ENCODE data around the gene CCN5. TPM values are rescaled to one million over a fixed set of nuclear protein-coding genes. Genes with fewer than 3 reads are reported as not detected.
A peak's percentile ranks its signal among the peaks of the same experiment; 100 is the strongest.

CCN5 gene
- polyA plus RNA-seq, 2 donors, result 24.5 to 48.2 TPM

- no peaks in the 10 kb centered on the region for H3K27me3 ChIP-seq (ENCODE audit: control insufficient read depth in 1 of 2, insufficient read depth in 2 of 2, low read length in 2 of 2)
- WGBS, 2 donors, result 41 to 52% methylated on average over 10 of the region's 10 CpGs
- H3K4me3 ChIP-seq (ENCODE audit: low read depth in 1 of 2, low read length in 2 of 2), result no peak overlapping the region
- H3K9me3 ChIP-seq (ENCODE audit: control insufficient read depth in 2 of 2, insufficient read depth in 1 of 2, low read depth in 1 of 2, low read length in 1 of 2), result no peaks in the 10 kb centered on the region
- H3K4me1 ChIP-seq (ENCODE audit: control insufficient read depth in 2 of 2, insufficient read depth in 2 of 2, low read length in 1 of 2), result no peaks in the 10 kb centered on the region
- H3K27ac ChIP-seq (ENCODE audit: low read depth in 2 of 2, low read length in 1 of 2), result no peak overlapping the region
- no peaks in the 10 kb centered on the region for H3K36me3 ChIP-seq (ENCODE audit: control insufficient read depth in 2 of 2, insufficient read depth in 2 of 2, low read length in 1 of 2)
These were observed 31.7 kb upstream of the CCN5 start for GRCh38 chr20:44683263-44684046.

- no peak overlapping the region for H3K4me3 ChIP-seq (ENCODE audit: low read depth in 1 of 2, low read length in 2 of 2)
- 76 to 78% methylated on average over 6 of the region's 6 CpGs for WGBS, 2 donors
- H3K4me1 ChIP-seq (ENCODE audit: control insufficient read depth in 2 of 2, insufficient read depth in 2 of 2, low read length in 1 of 2), result no peaks in the 10 kb centered on the region
- H3K27ac ChIP-seq (ENCODE audit: low read depth in 2 of 2, low read length in 1 of 2), result peak overlapping the region in 1 of 2 donors; percentile 19
- H3K9me3 ChIP-seq (ENCODE audit: control insufficient read depth in 2 of 2, insufficient read depth in 1 of 2, low read depth in 1 of 2, low read length in 1 of 2), result no peaks in the 10 kb centered on the region
- no peaks in the 10 kb centered on the region for H3K36me3 ChIP-seq (ENCODE audit: control insufficient read depth in 2 of 2, insufficient read depth in 2 of 2, low read length in 1 of 2)
- H3K27me3 ChIP-seq (ENCODE audit: control insufficient read depth in 1 of 2, insufficient read depth in 2 of 2, low read length in 2 of 2), result no peaks in the 10 kb centered on the region
These were observed 30.9 kb upstream of the CCN5 start for GRCh38 chr20:44684047-44684967.

GRCh38 chr20:44686934-44687333 is 28.2 kb upstream of the CCN5 start:
- Histone ChIP-seq H3K4me3 (ENCODE audit: low read depth in 1 of 2, low read length in 2 of 2) (no peak overlapping the region), H3K4me1 (ENCODE audit: control insufficient read depth in 2 of 2, insufficient read depth in 2 of 2, low read length in 1 of 2) (no peaks in the 10 kb centered on the region), H3K27me3 (ENCODE audit: control insufficient read depth in 1 of 2, insufficient read depth in 2 of 2, low read length in 2 of 2) (no peaks in the 10 kb centered on the region), H3K9me3 (ENCODE audit: control insufficient read depth in 2 of 2, insufficient read depth in 1 of 2, low read depth in 1 of 2, low read length in 1 of 2) (no peaks in the 10 kb centered on the region), H3K36me3 (ENCODE audit: control insufficient read depth in 2 of 2, insufficient read depth in 2 of 2, low read length in 1 of 2) (no peaks in the 10 kb centered on the region), H3K27ac (ENCODE audit: low read depth in 2 of 2, low read length in 1 of 2) (no peak overlapping the region)
- WGBS, 2 donors, result 87 to 92% methylated on average over 4 of the region's 4 CpGs

GRCh38 chr20:44688053-44688625 is 27.0 kb upstream of the CCN5 start:
- Histone ChIP-seq H3K36me3 (ENCODE audit: control insufficient read depth in 2 of 2, insufficient read depth in 2 of 2, low read length in 1 of 2) (no peaks in the 10 kb centered on the region), H3K9me3 (ENCODE audit: control insufficient read depth in 2 of 2, insufficient read depth in 1 of 2, low read depth in 1 of 2, low read length in 1 of 2) (no peaks in the 10 kb centered on the region), H3K27ac (ENCODE audit: low read depth in 2 of 2, low read length in 1 of 2) (no peak overlapping the region), H3K27me3 (ENCODE audit: control insufficient read depth in 1 of 2, insufficient read depth in 2 of 2, low read length in 2 of 2) (no peaks in the 10 kb centered on the region), H3K4me3 (ENCODE audit: low read depth in 1 of 2, low read length in 2 of 2) (no peak overlapping the region), H3K4me1 (ENCODE audit: control insufficient read depth in 2 of 2, insufficient read depth in 2 of 2, low read length in 1 of 2) (peaks cover 0 to under 1% of the 10 kb centered on the region in 2 donors)
- 50 to 51% methylated on average over 7 of the region's 7 CpGs for WGBS, 2 donors

- Histone ChIP-seq H3K4me3 (ENCODE audit: low read depth in 1 of 2, low read length in 2 of 2) (no peak overlapping the region), H3K4me1 (ENCODE audit: control insufficient read depth in 2 of 2, insufficient read depth in 2 of 2, low read length in 1 of 2) (peaks cover 0 to 3% of the 10 kb centered on the region in 2 donors), H3K9me3 (ENCODE audit: control insufficient read depth in 2 of 2, insufficient read depth in 1 of 2, low read depth in 1 of 2, low read length in 1 of 2) (no peaks in the 10 kb centered on the region), H3K27ac (ENCODE audit: low read depth in 2 of 2, low read length in 1 of 2) (no peak overlapping the region), H3K27me3 (ENCODE audit: control insufficient read depth in 1 of 2, insufficient read depth in 2 of 2, low read length in 2 of 2) (no peaks in the 10 kb centered on the region), H3K36me3 (ENCODE audit: control insufficient read depth in 2 of 2, insufficient read depth in 2 of 2, low read length in 1 of 2) (no peaks in the 10 kb centered on the region)
- WGBS, 2 donors, result 64 to 67% methylated on average over 3 of the region's 3 CpGs
These were observed 25.4 kb upstream of the CCN5 start for GRCh38 chr20:44689809-44690208.

GRCh38 chr20:44690781-44691423 is 24.3 kb upstream of the CCN5 start:
- Histone ChIP-seq H3K9me3 (ENCODE audit: control insufficient read depth in 2 of 2, insufficient read depth in 1 of 2, low read depth in 1 of 2, low read length in 1 of 2) (no peaks in the 10 kb centered on the region), H3K4me1 (ENCODE audit: control insufficient read depth in 2 of 2, insufficient read depth in 2 of 2, low read length in 1 of 2) (peaks cover 0 to 3% of the 10 kb centered on the region in 2 donors), H3K27ac (ENCODE audit: low read depth in 2 of 2, low read length in 1 of 2) (peak overlapping the region in 1 of 2 donors; percentile 75), H3K27me3 (ENCODE audit: control insufficient read depth in 1 of 2, insufficient read depth in 2 of 2, low read length in 2 of 2) (no peaks in the 10 kb centered on the region), H3K4me3 (ENCODE audit: low read depth in 1 of 2, low read length in 2 of 2) (no peak overlapping the region), H3K36me3 (ENCODE audit: control insufficient read depth in 2 of 2, insufficient read depth in 2 of 2, low read length in 1 of 2) (no peaks in the 10 kb centered on the region)
- 83% methylated on average over 9 of the region's 9 CpGs for WGBS, 2 donors

- Histone ChIP-seq H3K9me3 (ENCODE audit: control insufficient read depth in 2 of 2, insufficient read depth in 1 of 2, low read depth in 1 of 2, low read length in 1 of 2) (no peaks in the 10 kb centered on the region), H3K36me3 (ENCODE audit: control insufficient read depth in 2 of 2, insufficient read depth in 2 of 2, low read length in 1 of 2) (no peaks in the 10 kb centered on the region), H3K27ac (ENCODE audit: low read depth in 2 of 2, low read length in 1 of 2) (peak overlapping the region; percentile 28 to 75), H3K4me1 (ENCODE audit: control insufficient read depth in 2 of 2, insufficient read depth in 2 of 2, low read length in 1 of 2) (peaks cover 0 to 3% of the 10 kb centered on the region in 2 donors), H3K4me3 (ENCODE audit: low read depth in 1 of 2, low read length in 2 of 2) (no peak overlapping the region), H3K27me3 (ENCODE audit: control insufficient read depth in 1 of 2, insufficient read depth in 2 of 2, low read length in 2 of 2) (no peaks in the 10 kb centered on the region)
- WGBS, 2 donors, result 60% methylated on average over 7 of the region's 7 CpGs
These were observed 23.4 kb upstream of the CCN5 start for GRCh38 chr20:44691424-44692423.

- 41 to 42% methylated on average over 7 of the region's 7 CpGs for WGBS, 2 donors
- Histone ChIP-seq H3K27ac (ENCODE audit: low read depth in 2 of 2, low read length in 1 of 2) (peak overlapping the region; percentile 49 to 54), H3K4me1 (ENCODE audit: control insufficient read depth in 2 of 2, insufficient read depth in 2 of 2, low read length in 1 of 2) (peaks cover 0 to 3% of the 10 kb centered on the region in 2 donors), H3K9me3 (ENCODE audit: control insufficient read depth in 2 of 2, insufficient read depth in 1 of 2, low read depth in 1 of 2, low read length in 1 of 2) (no peaks in the 10 kb centered on the region), H3K27me3 (ENCODE audit: control insufficient read depth in 1 of 2, insufficient read depth in 2 of 2, low read length in 2 of 2) (no peaks in the 10 kb centered on the region), H3K36me3 (ENCODE audit: control insufficient read depth in 2 of 2, insufficient read depth in 2 of 2, low read length in 1 of 2) (no peaks in the 10 kb centered on the region), H3K4me3 (ENCODE audit: low read depth in 1 of 2, low read length in 2 of 2) (no peak overlapping the region)
These were observed 22.2 kb upstream of the CCN5 start for GRCh38 chr20:44692932-44693480.

All from esophagus (tissue), 2 donors.